Adrenal gland (tissue), 19 donors: ENCODE results near the gene LUC7L3. TPM values are rescaled to one million over a fixed set of nuclear protein-coding genes. Genes with fewer than 3 reads are reported as not detected.
A peak's percentile ranks its signal among the peaks of the same experiment; 100 is the strongest.

ENCODE experiments used
- DNase-seq, 7 donors: peaks; one replicate each; pipeline ENCODE4 v3.0.0-alpha.2; 2019 to 2020
- H3K27ac ChIP-seq, 5 donors: fragments of 200-600 bp; sonication (generic) in 4 of 5; 1 replicate in 3 of 5; 2 replicates in 2 of 5; pipeline versions ENCODE4 v1.5.1 to v1.8.0; 2016 to 2020; ENCODE audit warnings: mild to moderate bottlenecking in 1 of 5
- H3K27me3 ChIP-seq: fragments of 200-600 bp; 2 replicates; pipeline ENCODE4 v1.8.0; 2021
- H3K36me3 ChIP-seq, 2 donors: fragments of 200-600 bp; replicated peaks in 1 of 2; 1 replicate in 1 of 2; 2 replicates in 1 of 2; pipeline versions ENCODE4 v1.5.1 to v1.8.0; 2018 to 2022
- H3K4me1 ChIP-seq, 2 donors: fragments of 200-600 bp; replicated peaks in 1 of 2; 1 replicate in 1 of 2; 2 replicates in 1 of 2; pipeline versions ENCODE4 v1.5.1 to v1.8.0; 2018 to 2021
- H3K4me3 ChIP-seq, 4 donors: fragments of 200-600 bp; sonication (generic) in 3 of 4; one replicate each; pipeline ENCODE4 v1.5.1; 2016 to 2018
- H3K9me3 ChIP-seq, 3 donors: fragments of 200-600 bp; sonication (generic) in 1 of 3; replicated peaks in 1 of 3; 1 replicate in 2 of 3; 2 replicates in 1 of 3; pipeline versions ENCODE4 v1.5.1 to v1.8.0; 2016 to 2021
- CTCF ChIP-seq, 6 experiments: fragments of 450-650 bp in 4 of 6; fragments of 200-600 bp in 2 of 6; sonication (generic) in 1 of 6; IDR thresholded peaks; 1 replicate in 5 of 6; 2 replicates in 1 of 6; pipeline versions ENCODE4 v1.5.1 to v1.8.0; 2016 to 2021; ENCODE audit warnings: antibody characterized with exemption in 6 of 6, mild to moderate bottlenecking in 2 of 6, moderate library complexity in 1 of 6
- POLR2A ChIP-seq, 2 donors: fragments of 450-650 bp; IDR thresholded peaks; one replicate each; pipeline ENCODE4 v1.6.1; 2017; ENCODE audit warnings: antibody characterized with exemption in 2 of 2, mild to moderate bottlenecking in 2 of 2, moderate library complexity in 1 of 2
- WGBS, 4 donors: extraction: QIAGEN DNeasy Blood & Tissue Kit in 2 of 4; methylation state at CpG; one replicate each; pipeline versions ENCODE4 v1.1.5 to v1.1.7; 2013 to 2017; 5-methylcytosine and 5-hydroxymethylcytosine counted together
- intact Hi-C, 2 donors: fragments of 100-400 bp; cut with DNase I; formaldehyde crosslinking; loops; one replicate each; pipeline versions ENCODE4 v1.14.1 to v1.15.0; 2022 to 2023
- long read RNA-seq, 10 donors: library from polyadenylated mRNA in 3 of 10; unstranded in 2 of 10; stranded (forward) in 1 of 10; transcript quantifications; one replicate each; pipeline ENCODE4 v2.0.0 and lab custom pipeline, GENCODE V29; 2021 to 2026
- polyA plus RNA-seq, 3 donors: library from polyadenylated mRNA; stranded (reverse); fragments of 200-250 nt in 2 of 3; fragments of 350-450 nt in 1 of 3; fragmentation: Illumina TruSeq in 1 of 3; extraction: RNeasy Lipid Tissue Mini Kit (QIAGEN cat#74804) in 1 of 3; gene quantifications; one replicate each; pipeline ENCODE4 v1.2.3, GENCODE V29; 2013 to 2014
- total RNA-seq, 9 donors: library from RNA; depleted of rRNA in 4 of 9; stranded (reverse); fragments of >200 nt in 4 of 9; fragments of 120-200 nt in 1 of 9; fragmentation: NEBNext Ultra II Directional in 1 of 9; extraction: Animal tissue kit (Norgen Biotek cat#: 25700) in 1 of 9; gene quantifications; one replicate each; pipeline versions ENCODE4 v1.1.0 to v1.2.4, GENCODE V29; 2013 to 2023
- donor health status: healthy with polysubstance abuse.
- donor health status: Bipolar disorder and iron deficiency.
- donor health status: DM: yes; HTN: yes; CAD: no.
- donor health status: DM: no; HTN: no; CAD: no.
- donor health status: DM: no; HTN: no; CAD: no.
- donor health status: DM: yes; HTN: yes; CAD: no.

Gene LUC7L3
- total RNA-seq (100 to 1,000 TPM in 2 of 9 donors, 10 to 100 TPM in 7; 16.1 to 142 (median 75.2) TPM), polyA plus RNA-seq (100 to 1,000 TPM in 2 of 3 donors, 10 to 100 TPM in 1; 95.4 to 248 (median 112) TPM)
- long read RNA-seq, donor 1, full-length matches to known transcripts, result 24 of 109 reads
- long read RNA-seq, donor 1, partial matches to known transcripts, result 85 of 109 reads
- long read RNA-seq, donor 1, other reads (novel, unspliced or antisense), result 0 of 109 reads
- long read RNA-seq, donor 2, full-length matches to known transcripts, result 17 of 117 reads
- long read RNA-seq, donor 2, partial matches to known transcripts, result 100 of 117 reads
- long read RNA-seq, donor 2, other reads (novel, unspliced or antisense), result 0 of 117 reads
- long read RNA-seq, donor 3, full-length matches to known transcripts, result 4 of 25 reads
- long read RNA-seq, donor 3, partial matches to known transcripts, result 21 of 25 reads
- long read RNA-seq, donor 3, other reads (novel, unspliced or antisense), result 0 of 25 reads
- long read RNA-seq, donor 4, partial matches to known transcripts, result 50 of 58 reads
- long read RNA-seq, donor 4, other reads (novel, unspliced or antisense), result 7 of 58 reads
- long read RNA-seq, donor 5, full-length matches to known transcripts, result 49 of 71 reads
- long read RNA-seq, donor 5, partial matches to known transcripts, result 5 of 71 reads
- long read RNA-seq, donor 5, other reads (novel, unspliced or antisense), result 17 of 71 reads
- long read RNA-seq, donor 6, partial matches to known transcripts, result 40 of 54 reads
- long read RNA-seq, donor 6, other reads (novel, unspliced or antisense), result 9 of 54 reads
- long read RNA-seq, donor 7, full-length matches to known transcripts, result 11 of 44 reads
- long read RNA-seq, donor 7, partial matches to known transcripts, result 33 of 44 reads
- long read RNA-seq, donor 7, other reads (novel, unspliced or antisense), result 0 of 44 reads
- long read RNA-seq, donor 8, full-length matches to known transcripts, result 19 of 78 reads
- long read RNA-seq, donor 8, partial matches to known transcripts, result 59 of 78 reads
- long read RNA-seq, donor 8, other reads (novel, unspliced or antisense), result 0 of 78 reads
- long read RNA-seq, donor 9, full-length matches to known transcripts, result 14 of 72 reads
- long read RNA-seq, donor 9, partial matches to known transcripts, result 53 of 72 reads
- long read RNA-seq, donor 9, other reads (novel, unspliced or antisense), result 5 of 72 reads
- long read RNA-seq, donor 10, full-length matches to known transcripts, result 11 of 45 reads
- long read RNA-seq, donor 10, partial matches to known transcripts, result 34 of 45 reads
- long read RNA-seq, donor 10, other reads (novel, unspliced or antisense), result 0 of 45 reads

GRCh38 chr17:50719144-50719923, at the start of gene LUC7L3:
Gene LUC7L3 (plus strand): TSS chr17:50719603. CDS start chr17:50719733, 130 bp downstream.
- Histone ChIP-seq H3K4me1 (peaks cover 6 to 40% of the 10 kb centered on the region in 2 donors), H3K36me3 (no peaks in the 10 kb centered on the region), H3K4me3 (peak within 1 kb of the TSS; percentile 25 to 89 (median 76)), H3K27ac (peak within 1 kb of the TSS; percentile 80 to 98 (median 95)), H3K27me3 (no peaks in the 10 kb centered on the region), H3K9me3 (no peaks in the 10 kb centered on the region)
- peak; percentile 92 to 96 (median 94) for DNase-seq
- 1 to 14% (median 2%) methylated on average over 7 to 76 of the region's 76 CpGs for WGBS, 4 donors
- TF ChIP-seq CTCF (IDR thresholded peaks at IDR 0.05) (peak in 1 of 6 experiments; percentile 1), POLR2A (IDR thresholded peaks at IDR 0.05) (peak; percentile 48 to 79)
- intact Hi-C loops, result no loop called here

- Histone ChIP-seq H3K27ac (no peak overlapping the region), H3K27me3 (no peaks in the 10 kb centered on the region), H3K36me3 (no peaks in the 10 kb centered on the region), H3K4me3 (no peak overlapping the region), H3K9me3 (no peaks in the 10 kb centered on the region), H3K4me1 (peaks cover 4 to 18% of the 10 kb centered on the region in 2 donors)
- 92 to 98% (median 95%) methylated on average over 4 to 5 of the region's 5 CpGs for WGBS, 4 donors
- peak in 1 of 7 donors; percentile 2 for DNase-seq
- TF ChIP-seq POLR2A (IDR thresholded peaks at IDR 0.05) (no peak), CTCF (IDR thresholded peaks at IDR 0.05) (no peak)
- intact Hi-C loops, result no loop called here
Measured at GRCh38 chr17:50672071-50672470, 47.3 kb upstream of the LUC7L3 start.

- Histone ChIP-seq H3K4me1 (peaks cover 4 to 15% of the 10 kb centered on the region in 2 donors), H3K36me3 (no peaks in the 10 kb centered on the region), H3K27ac (peak overlapping the region in 1 of 5 donors; percentile 43), H3K4me3 (no peak overlapping the region), H3K27me3 (no peaks in the 10 kb centered on the region), H3K9me3 (no peaks in the 10 kb centered on the region)
- TF ChIP-seq CTCF (IDR thresholded peaks at IDR 0.05) (no peak), POLR2A (IDR thresholded peaks at IDR 0.05) (no peak)
- DNase-seq, result peak in 6 of 7 donors; percentile 68 to 82 (median 79)
- 66 to 74% (median 70%) methylated on average over 19 to 20 of the region's 20 CpGs for WGBS, 4 donors
- intact Hi-C loops, result no loop called here
Measured at GRCh38 chr17:50672831-50673551, 46.4 kb upstream of the LUC7L3 start.
